NCI-H2196 (cell line): ENCODE data around the gene HBZ.
A peak's percentile ranks its signal among the peaks of the same experiment; 100 is the strongest.
"Not testable (repeated sequence)": the region's sequence is repeated elsewhere in the genome, so short reads cannot be mapped to it uniquely, and the experiment has no call there.

Experiments
- DNase-seq: peaks from one replicate; lab custom pipeline; 2025; ENCODE audit not compliant: unreplicated experiment; lab: John Stamatoyannopoulos, UW

Gene HBZ

DNA sequence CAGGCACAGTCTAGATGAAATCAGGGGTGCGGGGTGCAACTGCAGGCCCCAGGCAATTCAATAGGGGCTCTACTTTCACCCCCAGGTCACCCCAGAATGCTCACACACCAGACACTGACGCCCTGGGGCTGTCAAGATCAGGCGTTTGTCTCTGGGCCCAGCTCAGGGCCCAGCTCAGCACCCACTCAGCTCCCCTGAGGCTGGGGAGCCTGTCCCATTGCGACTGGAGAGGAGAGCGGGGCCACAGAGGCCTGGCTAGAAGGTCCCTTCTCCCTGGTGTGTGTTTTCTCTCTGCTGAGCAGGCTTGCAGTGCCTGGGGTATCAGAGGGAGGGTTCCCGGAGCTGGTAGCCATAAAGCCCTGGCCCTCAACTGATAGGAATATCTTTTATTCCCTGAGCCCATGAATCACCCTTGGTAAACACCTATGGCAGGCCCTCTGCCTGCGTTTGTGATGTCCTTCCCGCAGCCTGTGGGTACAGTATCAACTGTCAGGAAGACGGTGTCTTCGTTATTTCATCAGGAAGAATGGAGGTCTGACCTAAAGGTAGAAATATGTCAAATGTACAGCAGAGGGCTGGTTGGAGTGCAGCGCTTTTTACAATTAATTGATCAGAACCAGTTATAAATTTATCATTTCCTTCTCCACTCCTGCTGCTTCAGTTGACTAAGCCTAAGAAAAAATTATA lies 25.7 kb downstream of the HBZ start:
- DNase-seq = no peak

DNA sequence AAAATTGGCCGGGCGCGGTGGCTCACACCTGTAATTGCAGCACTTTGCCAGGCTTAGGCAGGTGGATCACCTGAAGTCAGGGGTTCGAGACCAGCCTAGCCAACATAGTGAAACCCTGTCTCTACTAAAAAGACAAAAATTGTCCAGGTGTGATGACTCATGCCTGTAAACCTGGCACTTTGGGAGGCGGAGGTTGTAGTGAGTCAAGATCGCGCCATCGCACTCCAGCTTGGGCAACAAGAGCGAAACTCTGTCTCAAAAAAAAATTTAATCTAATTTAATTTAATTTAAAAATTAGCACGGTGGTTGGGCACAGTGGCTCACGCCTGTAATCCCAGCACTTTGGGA lies 26.2 kb downstream of the HBZ start:
- DNase-seq = no peak

DNA sequence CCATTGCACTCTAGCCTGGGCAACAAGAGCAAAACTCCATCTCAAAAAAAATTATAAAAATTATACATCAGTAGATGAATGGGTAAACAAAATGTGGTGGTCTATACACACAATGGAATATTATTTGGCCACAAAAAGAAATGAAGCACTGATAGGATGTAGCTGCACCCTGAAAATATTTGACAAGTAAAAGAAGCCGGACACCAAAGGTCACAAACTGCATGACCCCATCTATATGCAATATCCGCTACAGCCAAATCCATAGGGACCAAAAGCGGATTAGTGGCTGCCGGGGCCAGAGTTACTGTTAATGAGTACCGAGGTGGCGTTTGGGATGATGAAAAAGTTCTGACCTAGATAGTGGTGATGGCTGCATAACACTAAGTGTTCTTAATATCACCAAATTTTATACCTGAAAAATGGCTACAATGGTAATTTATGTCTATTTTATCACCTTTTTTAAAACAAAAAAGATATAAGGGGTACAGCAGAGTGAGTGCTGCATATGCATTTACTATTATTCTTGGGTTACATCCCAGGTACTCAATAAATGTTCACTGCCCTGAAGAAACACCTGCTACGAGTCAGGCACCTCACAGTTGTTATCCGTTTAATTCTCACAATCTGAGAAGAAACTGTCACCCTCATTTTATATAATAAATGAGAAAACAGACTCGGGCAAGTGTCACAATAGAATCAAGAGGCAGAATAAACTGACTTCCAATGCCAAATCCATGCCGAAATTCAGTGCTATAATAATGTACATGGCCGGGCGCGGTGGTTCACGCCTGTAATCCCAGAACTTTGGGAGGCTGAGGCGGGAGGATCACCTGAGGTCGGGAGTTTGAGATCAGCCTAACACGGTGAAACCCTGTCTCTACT lies 27.0 kb downstream of the HBZ start:
- DNase-seq = no peak

DNA sequence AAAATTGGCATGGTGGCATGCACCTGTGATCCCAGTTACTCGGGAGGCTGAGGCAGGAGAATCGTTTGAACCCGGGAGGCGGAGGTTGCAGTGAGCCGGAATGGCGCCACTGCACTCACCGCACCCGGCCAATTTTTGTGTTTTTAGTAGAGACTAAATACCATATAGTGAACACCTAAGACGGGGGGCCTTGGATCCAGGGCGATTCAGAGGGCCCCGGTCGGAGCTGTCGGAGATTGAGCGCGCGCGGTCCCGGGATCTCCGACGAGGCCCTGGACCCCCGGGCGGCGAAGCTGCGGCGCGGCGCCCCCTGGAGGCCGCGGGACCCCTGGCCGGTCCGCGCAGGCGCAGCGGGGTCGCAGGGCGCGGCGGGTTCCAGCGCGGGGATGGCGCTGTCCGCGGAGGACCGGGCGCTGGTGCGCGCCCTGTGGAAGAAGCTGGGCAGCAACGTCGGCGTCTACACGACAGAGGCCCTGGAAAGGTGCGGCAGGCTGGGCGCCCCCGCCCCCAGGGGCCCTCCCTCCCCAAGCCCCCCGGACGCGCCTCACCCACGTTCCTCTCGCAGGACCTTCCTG lies 27.7 kb downstream of the HBZ start, which contains the start of gene HBQ1:
Gene HBQ1, plus strand, starts transcription at position 359 of the 575 bp plus-strand sequence. Its CDS starts 28 bp downstream, at position 387.
- no peak for DNase-seq

DNA sequence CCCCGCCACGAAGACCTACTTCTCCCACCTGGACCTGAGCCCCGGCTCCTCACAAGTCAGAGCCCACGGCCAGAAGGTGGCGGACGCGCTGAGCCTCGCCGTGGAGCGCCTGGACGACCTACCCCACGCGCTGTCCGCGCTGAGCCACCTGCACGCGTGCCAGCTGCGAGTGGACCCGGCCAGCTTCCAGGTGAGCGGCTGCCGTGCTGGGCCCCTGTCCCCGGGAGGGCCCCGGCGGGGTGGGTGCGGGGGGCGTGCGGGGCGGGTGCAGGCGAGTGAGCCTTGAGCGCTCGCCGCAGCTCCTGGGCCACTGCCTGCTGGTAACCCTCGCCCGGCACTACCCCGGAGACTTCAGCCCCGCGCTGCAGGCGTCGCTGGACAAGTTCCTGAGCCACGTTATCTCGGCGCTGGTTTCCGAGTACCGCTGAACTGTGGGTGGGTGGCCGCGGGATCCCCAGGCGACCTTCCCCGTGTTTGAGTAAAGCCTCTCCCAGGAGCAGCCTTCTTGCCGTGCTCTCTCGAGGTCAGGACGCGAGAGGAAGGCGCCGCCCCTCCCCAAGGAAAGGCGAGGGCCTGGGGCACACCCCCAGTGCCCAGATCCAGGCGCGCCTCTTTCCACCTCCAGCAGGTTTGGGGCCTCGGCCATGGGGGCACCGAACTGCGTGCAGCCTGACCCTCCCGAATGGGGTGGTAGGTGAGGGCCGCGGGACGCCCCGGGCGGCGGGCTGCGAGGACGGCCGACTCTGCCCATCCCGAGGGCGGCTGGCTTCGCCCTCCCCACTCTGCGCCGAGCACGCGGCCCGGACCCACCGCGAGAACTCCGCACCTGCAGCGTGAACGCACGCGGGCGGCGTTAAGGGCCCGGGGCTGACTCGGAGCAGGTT lies 28.5 kb downstream of the HBZ start:
- DNase-seq = peak; percentile 90

DNA sequence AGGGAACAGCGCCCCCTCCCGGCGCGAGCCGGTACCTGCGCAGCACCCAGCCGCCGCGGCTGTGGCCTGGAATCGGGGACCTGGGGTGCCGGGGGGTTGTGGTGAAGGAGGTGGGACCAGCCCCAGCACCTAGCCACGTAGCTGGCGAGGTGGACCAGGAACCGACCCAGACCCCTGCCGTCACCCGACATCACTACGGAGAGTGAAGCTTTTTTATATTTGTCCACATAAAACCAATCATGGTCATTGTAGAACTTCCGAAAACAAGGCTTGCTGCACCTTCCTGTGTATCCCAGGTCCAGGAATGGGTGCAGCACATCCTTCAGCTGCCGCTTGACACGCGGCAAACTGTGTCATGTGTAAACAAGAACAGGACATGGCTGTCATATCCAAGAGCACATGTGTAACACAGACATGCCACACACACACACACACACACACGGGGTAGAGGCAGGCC lies 29.1 kb downstream of the HBZ start:
- DNase-seq = no peak

DNA sequence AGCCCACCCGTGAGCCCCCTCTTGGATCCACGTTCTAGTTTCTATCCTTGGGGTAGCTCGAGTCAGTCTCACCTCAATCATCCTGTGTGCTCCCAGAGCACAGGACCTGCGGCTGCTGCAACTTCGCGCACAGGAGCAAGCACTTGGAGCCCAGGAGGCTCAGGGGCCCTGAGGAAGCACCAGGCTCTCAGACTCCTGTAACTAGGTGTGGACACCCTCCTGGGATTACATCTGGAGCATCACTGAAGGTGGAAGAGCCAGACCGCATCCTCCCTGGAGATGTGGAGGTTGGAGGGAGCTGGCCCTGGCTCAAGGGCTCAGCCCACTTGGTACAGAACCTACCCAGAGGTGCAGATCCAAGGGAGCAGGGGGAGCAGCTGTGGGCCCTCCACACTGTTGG lies 30.6 kb downstream of the HBZ start:
- DNase-seq = no peak

DNA sequence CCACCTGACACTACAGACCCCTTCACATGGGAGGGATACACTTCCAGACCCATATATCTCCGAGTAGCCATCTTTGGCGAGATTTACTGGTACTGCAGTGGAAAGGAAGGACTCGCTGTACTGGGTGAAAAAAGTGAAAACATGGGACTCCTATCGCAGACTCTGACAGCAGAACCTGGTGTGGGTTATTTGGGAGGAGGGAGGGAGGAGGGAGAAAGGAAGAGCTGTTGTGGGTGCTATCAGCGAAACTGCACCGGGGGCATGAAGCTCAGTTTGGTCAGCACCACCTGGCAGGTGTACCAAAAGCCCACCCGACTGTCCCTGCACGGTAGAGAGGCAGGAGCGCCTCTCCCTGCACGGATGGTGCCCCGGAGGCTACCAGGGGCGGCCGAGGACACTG lies 32.8 kb downstream of the HBZ start:
- DNase-seq = no peak

DNA sequence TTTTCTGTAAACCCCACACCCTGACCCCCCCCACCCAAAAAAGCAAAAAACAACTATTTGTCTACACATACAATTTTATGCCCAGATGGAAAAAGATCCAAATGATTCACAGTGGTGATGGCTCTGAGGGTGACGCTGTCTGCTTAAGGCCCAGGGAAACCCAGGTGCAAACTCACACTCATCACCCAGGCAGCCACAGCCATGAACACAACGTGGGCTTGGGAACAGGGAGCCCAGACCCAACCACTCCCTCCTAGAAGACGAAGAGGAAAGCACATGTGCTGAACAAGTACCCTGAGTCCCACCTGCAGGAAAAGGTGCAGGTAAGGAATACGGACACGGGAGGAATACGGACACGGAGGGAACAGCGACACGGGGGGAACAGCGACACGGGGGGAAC lies 33.2 kb downstream of the HBZ start:
- no peak for DNase-seq

DNA sequence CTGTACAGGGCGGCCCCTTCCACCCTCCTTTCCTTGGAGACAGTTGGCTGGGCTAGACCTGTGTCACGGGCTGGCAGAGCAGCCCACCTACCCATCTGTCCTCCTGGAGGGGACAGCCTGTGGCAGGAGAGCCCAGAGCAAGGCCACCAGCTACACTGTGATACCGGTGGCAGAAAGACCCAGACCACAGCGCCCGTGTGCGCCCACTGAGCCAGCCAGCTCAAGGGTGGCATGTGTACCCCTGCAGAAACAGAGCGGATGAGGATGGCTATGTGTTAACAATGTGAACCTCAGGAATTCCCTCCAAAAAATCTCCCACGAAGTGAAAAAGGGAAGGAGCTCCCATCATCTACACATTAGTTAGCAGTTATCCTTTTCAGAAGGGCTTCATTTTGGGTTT lies 34.9 kb downstream of the HBZ start:
- no peak for DNase-seq

DNA sequence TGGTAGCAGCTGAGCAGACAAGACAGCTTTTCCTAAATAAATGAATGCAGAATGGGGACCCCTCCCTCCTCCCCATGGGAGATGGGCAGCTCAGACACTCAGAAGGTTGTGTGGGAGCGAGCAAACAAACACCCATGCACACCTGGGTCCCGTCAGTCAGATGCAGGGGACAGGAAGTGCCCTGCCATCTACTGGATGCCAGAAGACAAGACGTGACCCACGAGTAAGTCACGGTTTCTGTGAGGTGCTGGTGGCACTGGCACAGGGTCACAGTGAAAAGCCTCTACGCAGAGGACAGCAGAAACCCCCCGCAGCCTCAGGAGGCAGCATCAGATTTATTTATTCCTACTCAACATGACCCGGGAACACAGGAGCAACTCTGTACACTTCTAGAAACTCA lies 36.2 kb downstream of the HBZ start:
- DNase-seq = no peak

DNA sequence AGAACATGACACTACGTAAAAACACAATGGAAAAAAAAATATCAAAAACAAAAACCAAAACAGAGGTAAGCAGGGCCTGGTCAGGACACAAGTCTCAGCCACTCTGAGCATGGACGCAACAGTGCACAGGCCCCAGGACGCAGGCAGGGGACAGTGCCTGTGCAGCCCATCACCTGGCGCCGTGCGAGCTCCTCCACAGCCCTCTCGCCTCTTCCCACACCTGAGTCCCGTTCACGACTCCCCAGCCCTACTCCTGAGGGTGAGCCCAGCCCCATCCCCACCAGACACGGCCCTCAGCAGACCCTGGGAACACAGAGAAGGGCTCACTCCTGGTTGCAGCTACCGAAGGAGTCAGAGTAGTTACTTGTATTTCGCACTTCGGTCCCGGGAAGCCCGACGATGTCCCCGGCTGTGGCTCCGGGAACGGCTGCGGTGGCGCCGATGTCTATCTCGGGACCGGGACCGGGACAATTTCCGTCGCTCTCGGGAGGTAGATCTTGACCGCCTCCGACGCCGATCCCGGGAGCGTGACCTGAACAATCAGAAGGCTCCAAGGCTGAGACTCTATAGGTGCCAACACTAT lies 37.3 kb downstream of the HBZ start:
- DNase-seq = no peak

DNA sequence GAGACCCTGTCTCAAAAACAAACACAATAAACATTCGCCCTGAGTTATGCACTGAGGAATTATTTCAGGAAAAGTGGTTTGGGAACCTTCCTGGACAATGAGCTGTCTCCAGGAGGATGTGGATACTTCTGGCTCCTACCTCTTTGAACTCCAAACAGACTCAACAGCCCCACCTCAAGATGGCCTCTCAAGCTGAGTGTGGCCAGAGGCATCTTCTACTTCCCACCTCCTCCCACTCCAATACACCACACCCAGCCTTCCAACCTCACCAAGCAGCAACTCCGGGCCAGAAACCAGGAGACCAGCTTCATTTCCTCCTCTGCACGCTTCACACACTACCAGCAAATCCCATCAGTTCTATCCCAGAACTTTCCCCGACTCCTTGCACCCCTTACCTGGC lies 39.4 kb downstream of the HBZ start:
- no peak for DNase-seq

DNA sequence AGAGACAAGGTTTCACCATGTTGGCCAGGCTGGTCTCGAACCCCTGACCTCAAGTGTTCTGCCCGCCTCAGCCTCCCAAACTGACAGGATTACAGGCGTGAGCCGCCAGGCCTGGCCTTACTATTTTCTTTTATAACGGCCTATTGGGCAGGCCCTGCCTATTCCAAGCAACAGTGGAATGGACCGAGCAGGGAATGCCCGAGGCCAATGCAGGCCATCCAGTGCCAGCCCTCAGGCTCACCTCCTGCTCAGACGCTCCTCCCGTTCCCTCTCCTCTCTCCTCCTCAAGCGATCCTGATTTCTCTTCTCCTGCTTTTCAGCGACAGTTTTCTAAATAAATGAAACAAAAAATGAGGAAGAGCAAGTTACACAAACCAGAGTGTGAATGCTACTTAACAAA lies 40.2 kb downstream of the HBZ start:
- no peak for DNase-seq

DNA sequence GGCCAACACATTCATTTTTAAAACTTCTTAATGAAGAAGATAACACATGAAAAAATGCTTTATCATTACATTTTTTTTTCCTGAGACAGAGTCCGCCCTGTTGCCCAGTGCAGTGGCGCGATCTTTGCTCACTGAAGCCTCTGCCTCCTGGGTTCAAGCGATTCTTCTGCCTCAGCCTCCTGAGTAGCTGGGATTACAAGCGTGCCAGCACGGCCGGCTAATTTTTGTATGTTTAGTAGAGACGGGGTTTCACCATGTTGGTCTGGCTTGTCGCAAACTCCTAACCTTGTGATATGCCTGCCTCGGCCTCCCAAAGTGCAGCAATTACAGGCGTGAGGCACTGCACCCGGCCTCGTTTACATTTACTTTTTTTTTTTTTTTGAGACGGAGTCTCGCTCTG lies 41.0 kb downstream of the HBZ start:
- DNase-seq = no peak

DNA sequence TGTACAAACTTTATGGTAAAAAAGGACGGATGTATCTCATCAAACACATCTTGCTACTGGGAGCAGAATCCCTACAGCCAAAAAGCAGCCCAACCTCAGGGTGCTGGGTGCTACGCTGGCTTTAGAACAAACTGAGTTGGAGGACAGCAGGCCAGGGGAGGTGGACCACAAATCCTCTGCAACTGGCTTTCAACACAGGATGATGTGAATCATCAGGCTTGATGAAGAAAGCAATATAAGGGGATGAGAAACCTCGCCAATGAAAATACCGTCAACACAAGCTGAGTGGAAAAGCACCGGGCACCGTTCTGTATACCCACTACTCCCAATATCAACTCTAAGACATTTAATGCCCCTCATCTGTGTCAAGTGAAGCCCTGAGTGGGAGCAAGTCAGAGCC lies 42.1 kb downstream of the HBZ start:
- DNase-seq = no peak

DNA sequence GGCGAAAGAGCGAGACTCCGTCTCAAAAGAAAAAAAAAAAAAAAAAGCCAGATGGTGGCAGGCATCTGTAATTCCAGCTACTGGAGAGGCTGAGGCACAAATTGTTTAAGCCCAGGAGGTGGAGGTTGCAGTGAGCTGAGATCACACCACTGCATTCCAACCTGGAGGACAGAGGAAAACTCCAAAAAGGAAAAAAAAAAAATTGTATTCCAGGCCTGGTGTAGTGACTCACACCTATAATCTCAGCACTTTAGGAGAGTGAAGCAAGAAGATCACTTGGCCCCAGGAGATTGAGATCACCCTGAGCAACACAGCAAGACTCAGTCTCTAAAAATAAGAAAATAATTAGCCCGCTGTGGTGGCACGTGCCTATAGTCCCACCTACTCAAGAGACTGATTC lies 47.9 kb downstream of the HBZ start:
- DNase-seq = no peak

DNA sequence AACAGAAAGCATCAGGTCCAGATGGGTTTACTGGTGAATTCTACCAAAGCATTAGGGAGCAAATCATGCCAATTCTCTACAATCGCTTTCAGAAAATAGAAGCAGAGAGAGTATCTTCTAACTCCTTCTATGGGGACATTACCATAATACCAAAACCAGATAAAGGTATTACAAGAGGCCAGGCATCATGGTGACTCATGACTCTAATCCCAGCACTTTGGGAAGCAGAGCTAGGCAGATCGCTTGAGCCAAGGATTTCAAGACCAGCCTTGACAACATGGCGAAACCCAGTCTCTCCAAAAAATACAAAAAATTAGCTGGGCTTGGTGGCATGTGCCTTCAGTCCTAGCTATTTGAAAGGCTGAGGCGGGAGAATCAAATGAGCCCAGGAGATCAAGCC lies 50.8 kb downstream of the HBZ start:
- no peak for DNase-seq

DNA sequence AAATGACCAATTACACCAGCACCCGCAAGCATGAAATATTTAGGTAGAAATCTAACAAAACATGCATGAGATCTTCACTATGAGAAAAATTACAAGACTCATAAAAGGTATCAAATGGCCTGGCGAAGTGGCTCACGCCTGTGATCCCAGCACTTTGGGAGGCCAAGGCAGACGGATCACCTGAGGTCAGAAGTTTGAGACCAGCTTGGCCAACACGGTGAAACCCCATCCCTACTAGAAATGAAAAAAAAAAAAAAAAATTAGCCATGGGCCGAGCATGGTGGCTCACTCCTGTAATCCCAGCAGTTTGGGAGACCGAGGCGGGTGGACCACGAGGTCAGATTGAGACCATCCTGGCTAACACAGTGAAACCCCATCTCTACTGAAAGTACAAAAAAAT lies 51.6 kb downstream of the HBZ start:
- not testable (repeated sequence) for DNase-seq
